Omental fat pad (tissue), 4 donors: ENCODE results near the gene SLC9A9. TPM values are rescaled to one million over a fixed set of nuclear protein-coding genes. Genes with fewer than 3 reads are reported as not detected.

Experiments used
- ATAC-seq: fragments of 150-250 bp; one replicate; pipeline ENCODE4 v1.9.1; 2016; ENCODE audit warnings: mild to moderate bottlenecking, moderate library complexity; ENCODE audit not compliant: low FRiP score
- DNase-seq: peaks from one replicate; pipeline ENCODE4 v3.0.0-alpha.2; 2019; ENCODE audit warnings: low spot score
- total RNA-seq, 4 donors: library from RNA; depleted of rRNA; stranded (reverse); fragments of >200 nt; gene quantifications; one replicate each; pipeline ENCODE4 v1.1.0, GENCODE V29; 2016
- TF ChIP-seq, protein P1 (sequence below), 3 donors: fragments of 450-650 bp; IDR thresholded peaks; one replicate each; pipeline ENCODE4 v1.5.1; 2016 to 2017; ENCODE audit warnings: antibody characterized with exemption in 3 of 3, mild to moderate bottlenecking in 3 of 3, moderate library complexity in 2 of 3

The SLC9A9 gene
- total RNA-seq, 4 donors from 2014 or later = 15.5 to 39.6 (median 26.9) TPM

DNA sequence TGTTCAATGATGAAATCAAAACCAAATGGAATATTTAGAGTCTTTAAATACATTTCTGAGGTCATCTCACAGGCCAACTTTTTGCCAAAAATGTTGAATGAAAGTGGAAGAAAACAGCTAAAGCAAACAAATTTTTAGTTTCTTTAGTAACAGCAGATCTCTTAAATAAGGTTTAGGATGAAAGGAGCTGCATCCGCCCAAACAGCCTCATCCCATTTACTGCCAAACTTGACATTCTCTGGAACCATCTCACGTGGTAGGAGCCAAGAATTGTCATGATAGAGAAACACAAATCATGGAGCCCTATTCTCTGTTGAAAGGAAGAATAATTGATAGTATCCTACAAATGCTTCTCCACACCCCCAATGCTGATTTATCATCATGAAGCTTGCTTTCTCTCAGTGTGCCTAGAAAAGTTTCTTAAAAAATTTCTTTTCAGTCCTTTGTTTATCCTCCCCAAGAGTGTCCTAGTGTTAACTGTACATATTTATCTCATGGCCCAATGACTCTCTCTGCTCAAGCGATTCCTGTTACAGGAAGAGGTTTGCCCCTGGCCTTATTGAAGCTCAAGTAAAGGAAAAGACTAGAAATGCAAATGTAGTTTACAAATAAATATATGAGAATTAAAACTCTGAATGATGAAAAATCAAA lies 23.4 kb downstream of the SLC9A9 start:
- no peak for DNase-seq
- TF ChIP-seq, protein P1, sequence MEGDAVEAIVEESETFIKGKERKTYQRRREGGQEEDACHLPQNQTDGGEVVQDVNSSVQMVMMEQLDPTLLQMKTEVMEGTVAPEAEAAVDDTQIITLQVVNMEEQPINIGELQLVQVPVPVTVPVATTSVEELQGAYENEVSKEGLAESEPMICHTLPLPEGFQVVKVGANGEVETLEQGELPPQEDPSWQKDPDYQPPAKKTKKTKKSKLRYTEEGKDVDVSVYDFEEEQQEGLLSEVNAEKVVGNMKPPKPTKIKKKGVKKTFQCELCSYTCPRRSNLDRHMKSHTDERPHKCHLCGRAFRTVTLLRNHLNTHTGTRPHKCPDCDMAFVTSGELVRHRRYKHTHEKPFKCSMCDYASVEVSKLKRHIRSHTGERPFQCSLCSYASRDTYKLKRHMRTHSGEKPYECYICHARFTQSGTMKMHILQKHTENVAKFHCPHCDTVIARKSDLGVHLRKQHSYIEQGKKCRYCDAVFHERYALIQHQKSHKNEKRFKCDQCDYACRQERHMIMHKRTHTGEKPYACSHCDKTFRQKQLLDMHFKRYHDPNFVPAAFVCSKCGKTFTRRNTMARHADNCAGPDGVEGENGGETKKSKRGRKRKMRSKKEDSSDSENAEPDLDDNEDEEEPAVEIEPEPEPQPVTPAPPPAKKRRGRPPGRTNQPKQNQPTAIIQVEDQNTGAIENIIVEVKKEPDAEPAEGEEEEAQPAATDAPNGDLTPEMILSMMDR (IDR thresholded peaks at IDR 0.05) = no peak
- no peak for ATAC-seq

DNA sequence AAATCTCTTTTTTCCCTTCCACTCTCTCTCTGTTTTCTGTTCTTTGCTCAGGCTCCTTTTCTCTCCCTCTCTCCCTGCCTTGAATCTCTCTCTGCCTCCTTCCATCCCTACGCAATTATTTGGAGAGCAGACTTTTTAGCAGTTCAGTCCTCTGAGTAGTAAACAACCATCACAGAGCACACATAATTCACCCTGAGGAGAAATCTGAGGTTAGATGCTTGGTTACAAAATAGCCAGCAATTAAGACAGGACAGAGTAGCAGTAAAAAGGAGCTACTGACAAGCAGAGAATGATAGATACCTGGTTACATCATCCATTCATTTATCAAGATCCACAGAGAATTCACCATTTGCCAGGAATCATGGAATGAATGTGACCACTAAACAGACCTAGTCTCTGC lies 25.5 kb downstream of the SLC9A9 start:
- DNase-seq = no peak
- TF ChIP-seq, protein P1 (IDR thresholded peaks at IDR 0.05) = no peak
- no peak for ATAC-seq

DNA sequence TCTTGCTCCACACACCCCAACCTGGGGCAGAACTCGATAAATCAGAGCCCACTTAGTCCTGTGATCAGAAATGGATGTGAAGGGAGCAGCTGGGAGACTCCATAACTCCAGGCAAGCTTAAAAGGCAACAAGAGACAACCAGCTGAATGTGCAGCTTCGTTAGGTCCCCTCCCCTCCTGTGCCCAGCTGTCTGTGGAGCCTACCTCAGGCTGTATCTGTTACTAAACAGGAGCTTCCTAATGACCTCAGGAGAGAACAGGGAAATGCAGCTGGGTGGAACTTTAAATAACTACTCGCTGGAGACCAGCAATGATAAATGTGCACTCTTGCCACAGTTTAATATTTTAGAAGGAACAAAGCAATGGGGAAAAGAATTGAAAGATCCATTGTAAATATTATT lies 25.9 kb downstream of the SLC9A9 start:
- ATAC-seq = no peak

GRCh38 chr3:143821862-143822261 lies 26.4 kb downstream of the SLC9A9 start:
- TF ChIP-seq, protein P1 (IDR thresholded peaks at IDR 0.05) = no peak
- no peak for DNase-seq
- ATAC-seq = no peak

More for the DNA sequence above, 25.9 kb downstream of the SLC9A9 start:
- DNase-seq = no peak
- TF ChIP-seq, protein P1 (IDR thresholded peaks at IDR 0.05) = no peak

- DNase-seq (no peak), ATAC-seq (no peak)
Measured at GRCh38 chr3:143820466-143821221, 27.6 kb downstream of the SLC9A9 start.

DNA sequence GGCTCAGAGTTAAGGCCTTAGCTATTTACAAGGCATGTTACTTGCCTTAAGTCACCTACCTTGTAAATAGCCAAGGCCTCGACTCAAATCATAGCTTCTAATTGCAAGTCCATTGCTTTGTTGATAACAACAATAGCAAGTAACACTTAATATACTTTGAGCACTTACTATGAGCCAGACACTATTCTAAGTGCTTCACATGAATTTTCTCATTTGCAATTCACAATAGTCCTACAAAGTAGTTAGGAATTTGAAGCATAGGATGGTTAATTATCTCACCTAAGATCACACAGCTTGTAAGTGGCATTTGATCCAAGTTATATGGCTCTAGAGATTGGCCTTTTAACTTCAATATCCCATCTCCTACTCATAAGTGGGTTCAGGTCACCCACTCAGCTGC lies 28.4 kb downstream of the SLC9A9 start:
- DNase-seq (no peak), ATAC-seq (no peak)
- TF ChIP-seq, protein P1 (IDR thresholded peaks at IDR 0.05) = no peak

More at GRCh38 chr3:143820466-143821221, 27.6 kb downstream of the SLC9A9 start:
- TF ChIP-seq, protein P1 (IDR thresholded peaks at IDR 0.05) = no peak
